ENCODE results near the gene TRIP10. TPM values are rescaled to one million over a fixed set of nuclear protein-coding genes. Genes with fewer than 3 reads are reported as not detected.

Gene TRIP10
- polyA plus RNA-seq, 3 donors, result 1.5 to 2.4 (median 1.9) TPM

- no peak for TF ChIP-seq CTCF (IDR thresholded peaks at IDR 0.05)
- Histone ChIP-seq H3K4me2 (replicated peaks; ENCODE audit: extremely low read depth, low read length, poor library complexity, severe bottlenecking) (no peak overlapping the region), H4K20me1 (ENCODE audit: insufficient read depth, low read length) (peaks cover 11% of the 10 kb centered on the region), H3K27ac (ENCODE audit: low read depth in 1 of 2, low read length in 2 of 2) (no peak overlapping the region), H2AFZ (ENCODE audit: insufficient read depth, low read depth, low read length, poor library complexity, severe bottlenecking) (no peak overlapping the region), H3K27me3 (ENCODE audit: control insufficient read depth in 2 of 2, insufficient read depth in 2 of 2, low read length in 2 of 2) (no peaks in the 10 kb centered on the region), H3K79me2 (ENCODE audit: insufficient read depth, low read length) (peaks cover 14% of the 10 kb centered on the region), H3K9me3 (replicated peaks in 1 of 2; ENCODE audit: control insufficient read depth in 1 of 2, insufficient read depth in 1 of 2, low read length in 2 of 2) (no peaks in the 10 kb centered on the region), H3K9ac (ENCODE audit: insufficient read depth, low read length, poor library complexity, severe bottlenecking) (no peak overlapping the region), H3K36me3 (replicated peaks in 1 of 2; ENCODE audit: control insufficient read depth in 1 of 2, insufficient read depth in 2 of 2, low read length in 2 of 2) (peaks cover 29 to 45% of the 10 kb centered on the region in 2 donors), H3K4me3 (replicated peaks in 1 of 3; ENCODE audit: low read depth in 2 of 3, low read length in 3 of 3) (no peak overlapping the region), H3K4me1 (ENCODE audit: control insufficient read depth in 1 of 2, insufficient read depth in 2 of 2, low read length in 2 of 2) (peaks cover 41 to 46% of the 10 kb centered on the region in 2 donors)
- Mint-ChIP-seq H3K4me1 (peaks cover 36% of the 10 kb centered on the region), H3K4me3 (no peak overlapping the region), H3K27me3 (ENCODE audit: low read depth in 3 of 3) (peaks cover 0 to 2% (median 0%) of the 10 kb centered on the region in 3 donors), H3K27ac (peak overlapping the region in 1 of 7 donors; percentile 5), H3K36me3 (peaks cover 37 to 57% of the 10 kb centered on the region in 2 donors), H3K9me3 (peaks cover 0 to 3% (median 0%) of the 10 kb centered on the region in 7 donors)
- intact Hi-C loops (cut with micrococcal nuclease), result no loop called here
- no peak for DNase-seq
- 93% methylated on average over 17 of the region's 20 CpGs for WGBS (ENCODE audit: insufficient coverage)
These were observed 5.3 kb upstream of the TRIP10 start for GRCh38 chr19:6734096-6734696.

GRCh38 chr19:6735181-6735911 is 4.1 kb upstream of the TRIP10 start:
- Mint-ChIP-seq H3K4me3 (no peak overlapping the region), H3K27me3 (ENCODE audit: low read depth in 3 of 3) (peaks cover 2 to 7% (median 6%) of the 10 kb centered on the region in 3 donors), H3K36me3 (peaks cover 32 to 45% of the 10 kb centered on the region in 2 donors), H3K9me3 (no peaks in the 10 kb centered on the region), H3K4me1 (peaks cover 37% of the 10 kb centered on the region), H3K27ac (peak overlapping the region in 2 of 7 donors; percentile 89 to 95)
- H3K79me2 ChIP-seq (ENCODE audit: insufficient read depth, low read length), result peaks cover 14% of the 10 kb centered on the region
- WGBS (ENCODE audit: insufficient coverage), result 92% methylated on average over 9 of the region's 15 CpGs
- H3K27me3 ChIP-seq (ENCODE audit: control insufficient read depth in 2 of 2, insufficient read depth in 2 of 2, low read length in 2 of 2), result peaks cover 0 to 6% of the 10 kb centered on the region in 2 donors
- no peak for DNase-seq
- no peak overlapping the region for H3K4me3 ChIP-seq (replicated peaks in 1 of 3; ENCODE audit: low read depth in 2 of 3, low read length in 3 of 3)
- H3K9me3 ChIP-seq (replicated peaks in 1 of 2; ENCODE audit: control insufficient read depth in 1 of 2, insufficient read depth in 1 of 2, low read length in 2 of 2), result no peaks in the 10 kb centered on the region
- H3K4me1 ChIP-seq (ENCODE audit: control insufficient read depth in 1 of 2, insufficient read depth in 2 of 2, low read length in 2 of 2), result peaks cover 39 to 45% of the 10 kb centered on the region in 2 donors
- intact Hi-C loops (cut with micrococcal nuclease), result loop anchor here (5.0 kb wide), 3 partner anchors 73 to 308 kb away; no protein-coding TSS in a partner anchor
- no peak overlapping the region for H2AFZ ChIP-seq (ENCODE audit: insufficient read depth, low read depth, low read length, poor library complexity, severe bottlenecking)
- peaks cover 11% of the 10 kb centered on the region for H4K20me1 ChIP-seq (ENCODE audit: insufficient read depth, low read length)
- TF ChIP-seq CTCF (IDR thresholded peaks at IDR 0.05), result no peak
- peak overlapping the region; percentile 99 for H3K4me2 ChIP-seq (replicated peaks; ENCODE audit: extremely low read depth, low read length, poor library complexity, severe bottlenecking)
- H3K9ac ChIP-seq (ENCODE audit: insufficient read depth, low read length, poor library complexity, severe bottlenecking), result no peak overlapping the region
- no peak overlapping the region for H3K27ac ChIP-seq (ENCODE audit: low read depth in 1 of 2, low read length in 2 of 2)
- H3K36me3 ChIP-seq (replicated peaks in 1 of 2; ENCODE audit: control insufficient read depth in 1 of 2, insufficient read depth in 2 of 2, low read length in 2 of 2), result peaks cover 29 to 45% of the 10 kb centered on the region in 2 donors
